Measurements from ENCODE around the gene CLEC4F.
A peak's percentile ranks its signal among the peaks of the same experiment; 100 is the strongest.
"Not testable (repeated sequence)": the region's sequence is repeated elsewhere in the genome, so short reads cannot be mapped to it uniquely, and the experiment has no call there.

Gene CLEC4F

GRCh38 chr2:70826696-70827350, 6.4 kb upstream of the CLEC4F start:
- no peak for DNase-seq

- DNase-seq: no peak
Measured at GRCh38 chr2:70823249-70823648, 2.9 kb upstream of the CLEC4F start.

- no peak for DNase-seq
Measured at GRCh38 chr2:70822843-70823242, 2.4 kb upstream of the CLEC4F start.

- DNase-seq: no peak
Measured at GRCh38 chr2:70817284-70817954, 3.0 kb downstream of the CLEC4F start.

- no peak for DNase-seq
Measured at GRCh38 chr2:70816726-70817125, 3.7 kb downstream of the CLEC4F start.

- no peak for DNase-seq
Measured at GRCh38 chr2:70808983-70809958, 11.1 kb downstream of the CLEC4F start.

- no peak for DNase-seq
Measured at GRCh38 chr2:70807828-70808118, 12.6 kb downstream of the CLEC4F start.

GRCh38 chr2:70807102-70807827, 13.1 kb downstream of the CLEC4F start:
- DNase-seq: no peak

GRCh38 chr2:70806620-70807019, 13.8 kb downstream of the CLEC4F start:
- DNase-seq: no peak

GRCh38 chr2:70806013-70806412, 14.4 kb downstream of the CLEC4F start:
- DNase-seq: no peak

GRCh38 chr2:70801607-70802263, 18.7 kb downstream of the CLEC4F start:
- no peak for DNase-seq

- no peak for DNase-seq
Measured at GRCh38 chr2:70799706-70800105, 20.7 kb downstream of the CLEC4F start.

- DNase-seq: not testable (repeated sequence)
Measured at GRCh38 chr2:70797996-70798395, 22.4 kb downstream of the CLEC4F start.

- DNase-seq: no peak
Measured at GRCh38 chr2:70797506-70797905, 22.9 kb downstream of the CLEC4F start.

GRCh38 chr2:70796262-70796661, 24.1 kb downstream of the CLEC4F start:
- DNase-seq: no peak

GRCh38 chr2:70795164-70795995, 25.0 kb downstream of the CLEC4F start:
- DNase-seq: no peak

GRCh38 chr2:70793450-70793849, 26.9 kb downstream of the CLEC4F start:
- peak in 1 of 14 donors; percentile 7 for DNase-seq

GRCh38 chr2:70790136-70790828, 30.1 kb downstream of the CLEC4F start, which contains the start of gene FIGLA:
Gene FIGLA (minus strand): TSS chr2:70790643. CDS start chr2:70790638, 5 bp downstream.
- DNase-seq: no peak

- peak in 12 of 14 donors; percentile 12 to 64 (median 28) for DNase-seq
Measured at GRCh38 chr2:70789304-70790135, 30.9 kb downstream of the CLEC4F start.
